Measurements from ENCODE around the gene SEC16B.

The SEC16B gene

GRCh38 chr1:177964336-177964735 lies 5.5 kb downstream of the SEC16B start:
- no peak for TF ChIP-seq CTCF (conservative IDR thresholded peaks at IDR 0.05)

GRCh38 chr1:177960939-177961622 lies 8.8 kb downstream of the SEC16B start:
- no peak for TF ChIP-seq CTCF (conservative IDR thresholded peaks at IDR 0.05)
- H3K27ac ChIP-seq: no peak overlapping the region

More at GRCh38 chr1:177964336-177964735, 5.5 kb downstream of the SEC16B start:
- H3K27ac ChIP-seq: no peak overlapping the region

GRCh38 chr1:177959811-177960515 lies 9.9 kb downstream of the SEC16B start:
- TF ChIP-seq CTCF (conservative IDR thresholded peaks at IDR 0.05): peak; percentile 81
- no peak overlapping the region for H3K27ac ChIP-seq

GRCh38 chr1:177958092-177958491 lies 11.8 kb downstream of the SEC16B start:
- no peak overlapping the region for H3K27ac ChIP-seq
- TF ChIP-seq CTCF (conservative IDR thresholded peaks at IDR 0.05): no peak

GRCh38 chr1:177954076-177954475 lies 15.8 kb downstream of the SEC16B start:
- no peak overlapping the region for H3K27ac ChIP-seq
- no peak for TF ChIP-seq CTCF (conservative IDR thresholded peaks at IDR 0.05)

GRCh38 chr1:177953549-177953948 lies 16.3 kb downstream of the SEC16B start:
- TF ChIP-seq CTCF (conservative IDR thresholded peaks at IDR 0.05): no peak
- no peak overlapping the region for H3K27ac ChIP-seq

GRCh38 chr1:177952691-177953090 lies 17.2 kb downstream of the SEC16B start:
- no peak overlapping the region for H3K27ac ChIP-seq
- no peak for TF ChIP-seq CTCF (conservative IDR thresholded peaks at IDR 0.05)

Data from VCaP (cell line).